K562 (cell line): ENCODE data around the gene PHF21A. TPM values are rescaled to one million over a fixed set of nuclear protein-coding genes. Genes with fewer than 3 reads are reported as not detected.

ENCODE experiments used
- CEBPG ChIP-seq, 3 experiments: fragments of 200-800 bp in 1 of 3; sonication (Bioruptor generic) in 1 of 3; sonication (generic) in 1 of 3; formaldehyde crosslinking in 1 of 3; IDR thresholded peaks in 2 of 3; conservative IDR thresholded peaks in 1 of 3; 2 replicates each; pipeline versions ENCODE4 v1.6.1 to v1.8.0; 2016 to 2022; ENCODE audit warnings: missing compliant biosample characterization in 2 of 3, missing genetic modification characterization in 2 of 3, mild to moderate bottlenecking in 1 of 3, missing genetic modification reagents in 1 of 3
- CLOCK ChIP-seq: fragments of 250-450 bp; sonication (Bioruptor Pico); IDR thresholded peaks from 2 replicates; pipeline ENCODE4 v1.4.0; 2020; ENCODE audit warnings: mild to moderate bottlenecking, moderate library complexity, borderline replicate concordance
- COPS2 ChIP-seq: fragments of 450-650 bp; conservative IDR thresholded peaks from 2 replicates; pipeline ENCODE4 v1.6.1; 2016; ENCODE audit warnings: mild to moderate bottlenecking, moderate library complexity
- ELF2 ChIP-seq: fragments of 250-450 bp; sonication (Bioruptor Pico); IDR thresholded peaks from 2 replicates; pipeline ENCODE4 v1.5.0; 2021; ENCODE audit warnings: mild to moderate bottlenecking
- FOXO4 ChIP-seq: fragments of 450-650 bp; formaldehyde crosslinking; IDR thresholded peaks from 2 replicates; pipeline ENCODE4 v1.4.0; 2020; ENCODE audit warnings: mild to moderate bottlenecking, moderate library complexity
- HDAC2 ChIP-seq: fragments of 450-650 bp; IDR thresholded peaks from 2 replicates; pipeline ENCODE4 v1.6.1; 2016; ENCODE audit warnings: mild to moderate bottlenecking
- NR0B1 ChIP-seq: fragments of 450-650 bp; IDR thresholded peaks from one replicate; pipeline ENCODE4 v1.6.1; 2018; ENCODE audit warnings: mild to moderate bottlenecking, moderate library complexity; ENCODE audit not compliant: partially characterized antibody
- TFAM ChIP-seq: fragments of 250-450 bp; sonication (Bioruptor Pico); conservative IDR thresholded peaks from 2 replicates; pipeline ENCODE4 v1.5.0; 2021; ENCODE audit warnings: mild to moderate bottlenecking, moderate library complexity
- ZKSCAN8 ChIP-seq: fragments of 200-800 bp; sonication (Bioruptor generic); IDR thresholded peaks from 2 replicates; pipeline ENCODE4 v1.6.1; 2016; ENCODE audit warnings: missing genetic modification characterization, missing compliant biosample characterization
- ZNF232 ChIP-seq: sonication (generic); formaldehyde crosslinking; IDR thresholded peaks from 2 replicates; pipeline ENCODE4 v1.8.0; 2022; ENCODE audit warnings: mild to moderate bottlenecking, missing genetic modification reagents
- ZNF239 ChIP-seq: fragments of 250-450 bp; sonication (Bioruptor Pico); IDR thresholded peaks from 2 replicates; pipeline ENCODE4 v1.4.0; 2020; ENCODE audit warnings: mild to moderate bottlenecking
- ZNF609 ChIP-seq: sonication (generic); formaldehyde crosslinking; IDR thresholded peaks from 2 replicates; pipeline ENCODE4 v1.8.1; 2023; ENCODE audit warnings: missing genetic modification reagents, mild to moderate bottlenecking, borderline replicate concordance
- ZNF644 ChIP-seq: fragments of 200-800 bp; sonication (Bioruptor generic); IDR thresholded peaks from 2 replicates; pipeline ENCODE4 v1.6.1; 2016; ENCODE audit warnings: low read depth, missing genetic modification characterization, missing compliant biosample characterization
- ZNF75A ChIP-seq: fragments of 450-650 bp; formaldehyde crosslinking; IDR thresholded peaks from 2 replicates; pipeline ENCODE4 v1.4.0; 2020; ENCODE audit warnings: mild to moderate bottlenecking
- ZNF76 ChIP-seq: fragments of 250-450 bp; sonication (Bioruptor Pico); IDR thresholded peaks from 2 replicates; pipeline ENCODE4 v1.4.0; 2020; ENCODE audit warnings: mild to moderate bottlenecking, moderate library complexity, borderline replicate concordance
- ZNF79 ChIP-seq: fragments of 250-450 bp; sonication (Bioruptor Pico); IDR thresholded peaks from 2 replicates; pipeline ENCODE4 v1.4.0; 2020; ENCODE audit warnings: low read depth, mild to moderate bottlenecking, moderate library complexity
- polyA plus RNA-seq, 8 experiments: library from polyadenylated mRNA; depleted of rRNA in 4 of 8; stranded (reverse) in 5 of 8; unstranded in 3 of 8; fragments of >200 nt; fragmentation: Nextera tagmentation in 2 of 8; fragmentation: Illumina TruSeq in 1 of 8; extraction: Ambion mirVana in 2 of 8; extraction: Trizol in 1 of 8; gene quantifications; 2 replicates each; pipeline versions ENCODE4 v1.2.1 to v1.2.3, GENCODE V29; 2011 to 2014; ENCODE audit warnings: inconsistent platforms in 1 of 8, missing spikeins in 1 of 8
- total RNA-seq, 7 experiments: library from RNA; depleted of rRNA in 6 of 7; stranded (reverse); fragments of >200 nt in 6 of 7; fragmentation: Illumina TruSeq in 2 of 7; extraction: Trizol in 2 of 7; gene quantifications; 2 replicates each; pipeline versions ENCODE4 v1.2.1 to v1.2.3, GENCODE V29; 2011 to 2021; ENCODE audit warnings: low replicate concordance in 1 of 7

PHF21A gene
- total and polyA plus RNA-seq, 9 of the 15 experiments (the other 6 are each of a cell fraction or from before 2014, with no cell fraction given): 1.5 to 32.4 (median 10.7) TPM

- TF ChIP-seq ZNF76 (CRISPR knock-in tag) (no peak), ZNF79 (CRISPR knock-in tag) (no peak), ELF2 (CRISPR knock-in tag) (no peak), ZNF609 (CRISPR knock-in tag) (no peak), TFAM (CRISPR knock-in tag) (no peak), FOXO4 (CRISPR knock-in tag) (no peak), ZKSCAN8 (CRISPR knock-in tag) (no peak), ZNF232 (CRISPR knock-in tag) (no peak), ZNF239 (CRISPR knock-in tag) (no peak), NR0B1 (no peak), CLOCK (CRISPR knock-in tag) (no peak), ZNF75A (CRISPR knock-in tag) (0 out of 2 replicates have a peak, but pooled peaks have one; percentile 11), ZNF644 (tag) (no peak), HDAC2 (peak; percentile 93), COPS2 (no peak), CEBPG (CRISPR knock-in tag; IDR thresholded peaks at IDR 0.05) (peak; percentile 91; the same call in 1 of the 2 replicates), CEBPG (tag; conservative IDR thresholded peaks at IDR 0.05 in 1 of 2, IDR thresholded peaks at IDR 0.05 in 1 of 2) (peak in 1 of 2 experiments; percentile 58; a peak in 2 of 4 replicates)
Measured at GRCh38 chr11:45982656-45983470, 138.4 kb downstream of the PHF21A start (continued).
